ENCODE results near the gene PRCD. TPM values are rescaled to one million over a fixed set of nuclear protein-coding genes. Genes with fewer than 3 reads are reported as not detected.
"Not testable (repeated sequence)": the region's sequence is repeated elsewhere in the genome, so short reads cannot be mapped to it uniquely, and the experiment has no call there.

Gene PRCD
- total RNA-seq, 2 donors from 2014 or later: 0.29 to 1.2 TPM

DNA sequence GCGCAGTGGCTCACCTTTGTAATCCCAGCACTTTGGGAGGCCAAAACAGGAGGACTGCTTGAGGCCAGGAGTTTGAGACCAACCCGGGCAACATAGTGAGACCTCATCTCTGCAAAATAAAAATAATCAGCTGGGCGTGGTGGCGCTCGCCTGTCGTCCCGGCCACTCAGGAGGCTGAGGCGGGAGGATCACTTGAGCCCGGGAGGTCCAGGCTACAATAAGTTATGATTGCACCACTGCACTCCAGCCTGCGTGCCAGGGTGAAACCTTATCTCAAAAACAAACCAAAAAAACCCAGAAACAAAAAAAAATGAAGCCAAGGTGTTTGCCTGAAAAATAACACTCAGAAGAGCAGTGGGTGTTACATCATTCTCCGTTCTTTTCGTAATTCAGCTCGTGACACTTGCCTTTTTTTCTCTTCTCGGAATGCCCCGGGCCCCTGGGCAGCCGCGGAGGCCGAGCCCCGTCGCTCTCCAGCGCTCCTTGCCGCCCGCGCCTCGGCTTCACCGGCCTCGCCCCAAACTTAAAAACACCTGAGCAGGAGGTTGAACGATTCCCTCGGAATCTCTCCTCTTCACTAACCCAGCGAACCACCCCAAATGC lies 17.0 kb downstream of the PRCD start:
- Histone ChIP-seq H3K9me3 (no peaks in the 10 kb centered on the region), H3K4me1 (peaks cover 6% of the 10 kb centered on the region), H3K27ac (peak overlapping the region; percentile 81), H3K4me3 (peak overlapping the region; percentile 83), H3K27me3 (no peaks in the 10 kb centered on the region), H3K36me3 (peaks cover 3% of the 10 kb centered on the region), H3K9ac (ENCODE audit: low read depth in 2 of 2, low read length in 2 of 2) (peak overlapping the region; percentile 53 to 96)
- intact Hi-C loops (cut with DNase I): loop anchor here (10.0 kb wide), 2 partner anchors 128 to 158 kb away; partner anchors contain the start of gene MXRA7
- DNase-seq: no peak
- TF ChIP-seq, protein P1, sequence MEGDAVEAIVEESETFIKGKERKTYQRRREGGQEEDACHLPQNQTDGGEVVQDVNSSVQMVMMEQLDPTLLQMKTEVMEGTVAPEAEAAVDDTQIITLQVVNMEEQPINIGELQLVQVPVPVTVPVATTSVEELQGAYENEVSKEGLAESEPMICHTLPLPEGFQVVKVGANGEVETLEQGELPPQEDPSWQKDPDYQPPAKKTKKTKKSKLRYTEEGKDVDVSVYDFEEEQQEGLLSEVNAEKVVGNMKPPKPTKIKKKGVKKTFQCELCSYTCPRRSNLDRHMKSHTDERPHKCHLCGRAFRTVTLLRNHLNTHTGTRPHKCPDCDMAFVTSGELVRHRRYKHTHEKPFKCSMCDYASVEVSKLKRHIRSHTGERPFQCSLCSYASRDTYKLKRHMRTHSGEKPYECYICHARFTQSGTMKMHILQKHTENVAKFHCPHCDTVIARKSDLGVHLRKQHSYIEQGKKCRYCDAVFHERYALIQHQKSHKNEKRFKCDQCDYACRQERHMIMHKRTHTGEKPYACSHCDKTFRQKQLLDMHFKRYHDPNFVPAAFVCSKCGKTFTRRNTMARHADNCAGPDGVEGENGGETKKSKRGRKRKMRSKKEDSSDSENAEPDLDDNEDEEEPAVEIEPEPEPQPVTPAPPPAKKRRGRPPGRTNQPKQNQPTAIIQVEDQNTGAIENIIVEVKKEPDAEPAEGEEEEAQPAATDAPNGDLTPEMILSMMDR (IDR thresholded peaks at IDR 0.05): no peak

DNA sequence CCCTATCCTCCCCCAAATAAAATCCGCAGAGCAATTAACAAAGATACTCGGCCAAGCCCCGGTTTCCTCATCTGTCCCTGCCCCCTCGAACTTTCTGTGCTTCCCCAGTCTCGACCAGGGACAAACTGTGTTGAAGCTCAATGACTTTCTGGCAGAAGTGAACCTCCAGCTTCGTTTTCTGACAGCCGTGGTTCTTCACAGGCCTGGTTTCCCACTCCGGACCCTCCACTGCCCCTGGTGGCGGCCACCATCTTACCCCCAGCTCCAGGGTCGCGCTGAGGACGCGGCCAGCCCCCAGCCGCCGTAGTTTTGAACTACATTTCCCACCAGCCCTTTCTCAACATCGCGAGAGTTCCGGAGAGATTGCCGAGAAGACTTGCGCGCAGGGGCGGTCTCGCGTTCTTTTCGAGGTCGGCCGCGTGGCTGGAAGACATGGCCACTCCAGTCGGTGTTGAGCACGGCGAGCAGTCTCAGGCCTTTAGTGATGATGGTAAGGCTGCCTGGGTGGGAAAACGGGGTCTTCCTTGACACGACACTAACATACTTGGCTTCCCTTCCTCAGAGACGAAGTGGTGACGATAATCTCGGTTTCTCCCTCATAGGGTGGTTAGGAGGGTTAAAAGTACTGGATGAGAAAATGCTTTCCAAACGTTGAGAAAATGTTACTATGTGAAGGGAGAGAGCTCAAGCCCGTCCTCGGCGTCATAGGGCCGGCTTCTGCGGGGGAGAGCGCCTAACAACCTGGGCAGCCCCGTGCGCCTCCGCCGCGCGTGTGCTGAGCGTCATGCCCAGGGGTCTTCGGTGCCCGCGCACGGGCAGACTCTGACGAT lies 17.7 kb downstream of the PRCD start:
- peak overlapping the region; percentile 81 for H3K27ac ChIP-seq
- H3K36me3 ChIP-seq: peaks cover 3% of the 10 kb centered on the region
- intact Hi-C loops (cut with DNase I): loop anchor here (10.0 kb wide), 2 partner anchors 127 to 157 kb away; partner anchors contain the start of gene MXRA7
- DNase-seq: peak; percentile 96
- H3K9ac ChIP-seq (ENCODE audit: low read depth in 2 of 2, low read length in 2 of 2): peak overlapping the region; percentile 72 to 96
- H3K9me3 ChIP-seq: no peaks in the 10 kb centered on the region
- no peaks in the 10 kb centered on the region for H3K27me3 ChIP-seq
- peaks cover 6% of the 10 kb centered on the region for H3K4me1 ChIP-seq
- H3K4me3 ChIP-seq: peak overlapping the region; percentile 83
- TF ChIP-seq, protein P1 (IDR thresholded peaks at IDR 0.05): peak; percentile 31

DNA sequence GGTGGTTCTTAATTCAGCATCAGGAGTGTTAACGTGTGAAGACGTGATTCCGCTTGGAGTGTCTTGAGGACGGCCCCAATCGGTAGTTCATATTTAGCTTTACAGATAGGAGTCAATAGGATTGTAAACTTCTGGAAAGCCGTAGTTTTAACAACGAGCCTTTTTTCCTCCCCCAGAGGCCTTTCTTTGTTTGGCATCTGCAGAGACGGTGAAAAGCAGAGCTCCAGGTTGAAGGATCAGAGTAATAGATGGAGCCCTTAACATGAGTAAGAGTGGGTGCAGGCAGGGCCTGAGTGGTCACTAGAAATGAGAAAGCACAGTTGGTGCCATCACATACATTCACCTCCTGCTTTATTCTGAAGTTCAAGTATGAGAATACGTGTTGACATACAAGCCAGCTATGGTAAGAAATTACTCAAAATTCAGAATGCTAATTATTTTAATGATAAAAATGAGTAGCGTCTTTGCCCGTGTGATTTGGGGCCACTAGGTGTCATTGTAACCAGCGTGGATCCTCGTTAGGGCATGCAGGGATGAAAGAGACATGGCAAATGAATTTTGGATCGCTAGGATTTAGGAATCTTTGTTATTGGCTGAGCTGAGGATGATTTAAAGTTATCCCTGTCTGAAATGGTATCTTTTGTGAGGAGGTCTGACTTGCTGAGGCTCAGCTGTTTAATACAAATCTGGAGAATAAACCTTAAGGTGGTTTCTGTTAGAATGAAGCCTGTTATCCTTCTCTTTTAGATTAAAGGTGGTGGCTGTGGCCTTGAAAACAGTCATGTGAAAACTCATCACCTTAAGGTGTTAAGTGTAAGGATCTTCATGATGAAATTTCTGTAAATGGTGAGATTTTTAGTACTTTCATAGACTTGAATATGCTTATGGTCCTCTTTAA lies 18.6 kb downstream of the PRCD start:
- peak overlapping the region; percentile 81 for H3K27ac ChIP-seq
- no peaks in the 10 kb centered on the region for H3K27me3 ChIP-seq
- intact Hi-C loops (cut with DNase I): loop anchor here (10.0 kb wide), 2 partner anchors 126 to 156 kb away; partner anchors contain the start of gene MXRA7
- peak; percentile 52 for DNase-seq
- peaks cover 6% of the 10 kb centered on the region for H3K4me1 ChIP-seq
- peak overlapping the region; percentile 83 for H3K4me3 ChIP-seq
- peaks cover 3% of the 10 kb centered on the region for H3K36me3 ChIP-seq
- peak overlapping the region; percentile 72 to 96 for H3K9ac ChIP-seq (ENCODE audit: low read depth in 2 of 2, low read length in 2 of 2)
- TF ChIP-seq, protein P1 (IDR thresholded peaks at IDR 0.05): peak; percentile 50
- H3K9me3 ChIP-seq: no peaks in the 10 kb centered on the region

DNA sequence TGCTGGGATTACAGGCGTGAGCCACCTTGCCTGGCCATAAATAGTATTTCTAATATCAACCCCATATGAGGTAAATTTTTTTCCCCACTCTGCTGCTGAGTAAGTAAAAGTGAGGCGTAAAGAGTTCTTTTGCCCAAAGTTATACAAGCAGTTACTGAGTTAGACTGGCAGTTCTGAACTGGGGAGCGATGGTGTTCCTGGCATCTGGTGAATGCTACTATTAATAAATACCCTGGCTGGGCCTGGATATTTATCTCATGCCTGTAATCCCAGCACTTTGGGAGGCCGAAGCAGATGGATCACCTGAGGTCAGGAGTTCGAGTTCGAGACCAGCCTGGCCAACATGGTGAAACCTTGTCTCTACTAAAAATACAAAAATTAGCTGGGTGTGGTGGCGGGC lies 19.6 kb downstream of the PRCD start:
- H3K36me3 ChIP-seq; H3K27ac ChIP-seq; H3K4me1 ChIP-seq; H3K9me3 ChIP-seq; H3K9ac ChIP-seq (ENCODE audit: low read depth in 2 of 2, low read length in 2 of 2); DNase-seq; H3K27me3 ChIP-seq: not testable (repeated sequence)
- H3K4me3 ChIP-seq: peak overlapping the region; percentile 83
- intact Hi-C loops (cut with DNase I): loop anchor here (10.0 kb wide), 2 partner anchors 125 to 155 kb away; partner anchors contain the start of gene MXRA7

DNA sequence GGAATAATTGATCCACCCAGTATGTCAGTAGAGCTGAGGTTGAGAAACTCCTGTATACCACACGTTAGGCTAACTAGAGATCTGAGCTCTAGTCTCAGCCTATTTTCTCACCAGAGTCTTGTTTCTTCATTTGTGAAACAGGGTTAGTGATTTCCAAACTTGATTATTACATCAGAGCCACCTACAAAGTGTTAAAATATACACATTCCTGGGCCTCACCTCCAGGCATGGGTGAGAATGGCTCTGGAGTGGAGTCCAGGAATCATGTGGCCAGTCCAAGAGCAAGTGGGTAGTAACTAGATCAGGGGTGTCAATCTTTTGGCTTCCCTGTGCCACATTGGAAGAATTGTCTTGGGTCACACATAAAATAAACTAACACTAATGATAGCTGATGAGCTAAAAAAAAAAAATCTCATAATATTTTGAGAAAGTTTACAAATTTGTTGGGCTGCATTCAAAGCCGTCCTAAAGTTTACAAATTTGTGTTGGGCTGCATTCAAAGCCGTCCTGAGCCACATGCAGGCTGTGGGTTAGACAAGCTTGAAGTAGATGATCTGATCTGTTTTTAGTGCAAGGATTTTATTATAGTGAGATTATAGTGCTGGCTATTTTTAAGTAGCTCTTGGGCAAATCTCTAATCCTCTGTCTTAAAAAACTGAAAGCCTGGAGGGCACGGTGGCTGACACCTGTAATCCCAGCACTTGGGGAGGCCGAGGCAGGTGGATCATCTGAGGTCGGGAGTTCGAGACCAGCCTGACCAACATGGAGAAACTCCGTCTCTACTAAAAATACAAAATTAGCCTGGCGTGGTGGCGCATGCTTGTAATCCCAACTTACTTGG lies 20.4 kb downstream of the PRCD start:
- Histone ChIP-seq H3K27ac (no peak overlapping the region), H3K4me1 (peaks cover 6% of the 10 kb centered on the region), H3K36me3 (peaks cover 3% of the 10 kb centered on the region), H3K27me3 (no peaks in the 10 kb centered on the region), H3K9ac (ENCODE audit: low read depth in 2 of 2, low read length in 2 of 2) (no peak overlapping the region), H3K9me3 (no peaks in the 10 kb centered on the region), H3K4me3 (no peak overlapping the region)
- no peak for DNase-seq
- TF ChIP-seq, protein P1 (IDR thresholded peaks at IDR 0.05): no peak
- intact Hi-C loops (cut with DNase I): no loop called here

All from colonic mucosa (tissue), 4 donors.